EL (cell line): ENCODE measurements around the gene CACNA2D3.

ENCODE experiments used
- DNase-seq: peaks from one replicate; pipeline ENCODE4 v3.0.0-alpha.2; 2016

The CACNA2D3 gene

DNA sequence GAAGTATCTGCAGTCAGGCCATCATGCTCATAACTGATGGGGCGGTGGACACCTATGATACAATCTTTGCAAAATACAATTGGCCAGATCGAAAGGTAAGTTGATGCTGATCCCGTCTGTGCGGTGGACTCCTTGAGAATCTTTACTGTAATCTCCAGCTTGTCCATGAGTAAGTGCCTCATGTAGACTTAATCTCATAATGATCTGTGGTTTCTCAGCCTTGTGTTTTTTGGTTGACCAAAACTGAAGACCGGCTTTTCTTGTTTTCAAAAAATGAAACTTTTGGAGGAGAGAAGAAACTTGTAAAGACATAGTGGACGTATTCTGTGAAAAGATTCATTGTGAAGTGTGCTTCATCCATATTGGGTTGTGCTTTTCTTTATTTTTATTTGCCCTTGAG is 519.8 kb downstream of the CACNA2D3 start:
- no peak for DNase-seq

DNA sequence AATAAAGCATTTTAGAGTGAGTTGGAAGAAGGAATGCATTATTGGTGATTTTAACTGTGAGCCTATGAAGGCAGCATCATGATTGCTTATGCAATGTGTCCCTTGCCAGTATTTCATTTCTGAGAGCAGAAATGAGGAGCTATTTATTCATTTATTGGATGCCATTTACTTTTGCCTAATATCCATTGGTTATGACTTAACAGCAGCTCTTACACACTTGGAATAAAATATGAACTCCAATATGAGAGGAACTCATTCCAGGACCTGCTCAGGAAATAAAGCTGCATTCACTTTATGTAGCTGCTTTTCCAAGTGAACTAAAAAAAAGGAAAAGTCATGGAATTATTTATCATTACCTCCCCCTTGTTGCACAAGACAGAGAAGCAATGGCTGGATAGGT is 525.4 kb downstream of the CACNA2D3 start:
- DNase-seq = no peak

DNA sequence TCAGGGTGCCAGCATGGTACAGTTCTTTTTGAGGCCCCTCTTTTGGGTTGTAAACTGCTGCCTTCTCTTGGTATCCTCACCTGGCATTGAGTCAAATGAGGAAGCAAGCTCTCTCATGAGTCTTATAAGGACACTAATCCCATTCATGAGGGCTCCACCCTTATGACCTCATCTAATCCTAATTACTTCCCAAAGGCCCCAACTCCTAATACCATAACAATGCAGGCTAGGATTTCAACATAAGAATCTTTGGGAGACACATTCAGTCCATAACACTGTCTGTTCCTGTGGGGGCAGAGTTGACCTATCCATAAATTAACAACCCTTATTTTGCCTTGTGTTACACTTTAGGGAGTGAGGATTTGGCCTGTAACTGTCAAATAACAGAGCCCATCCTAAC is 527.2 kb downstream of the CACNA2D3 start:
- DNase-seq = no peak

- no peak for DNase-seq
Observed at GRCh38 chr3:54653456-54654195, 531.3 kb downstream of the CACNA2D3 start.

DNA sequence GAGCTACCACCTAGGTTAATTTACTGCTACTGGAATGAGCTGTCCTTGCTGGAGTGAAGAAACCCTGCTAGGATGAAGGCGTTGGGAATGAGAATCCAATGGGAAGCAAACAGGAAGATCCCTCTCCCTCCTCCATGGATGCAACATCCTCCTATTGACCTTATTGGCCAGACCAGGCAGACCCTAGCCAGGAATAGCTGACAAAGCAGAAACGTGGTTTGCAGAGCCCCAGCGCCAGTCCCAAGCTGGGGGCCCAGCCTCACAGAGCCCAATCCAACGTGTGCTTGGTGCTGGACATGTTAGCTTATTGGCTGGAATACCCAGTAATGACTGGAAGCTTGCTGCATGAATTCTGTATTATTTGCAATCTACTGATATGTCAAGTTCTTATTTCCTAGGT is 532.4 kb downstream of the CACNA2D3 start:
- no peak for DNase-seq

DNA sequence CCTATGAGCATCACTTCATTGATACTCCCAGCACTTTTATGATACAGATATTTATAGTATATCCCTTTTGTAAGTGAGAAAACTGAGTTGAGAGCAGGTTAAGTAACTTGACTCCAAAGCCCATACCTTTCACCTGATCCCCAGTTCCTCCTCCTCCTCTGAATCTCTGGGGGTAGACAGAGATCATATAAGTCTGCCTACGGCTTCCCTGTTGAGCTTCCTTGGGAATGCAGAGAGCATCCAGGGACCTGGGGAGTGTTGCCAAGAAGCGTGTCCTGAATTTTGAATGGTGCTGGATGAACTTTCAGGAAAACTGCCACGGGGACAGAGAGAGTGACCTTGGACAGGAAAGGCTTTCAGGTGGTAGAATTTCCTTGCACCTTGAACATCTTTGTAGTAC is 537.0 kb downstream of the CACNA2D3 start:
- no peak for DNase-seq

GRCh38 chr3:54660714-54661132 is 538.4 kb downstream of the CACNA2D3 start:
- DNase-seq = no peak

- no peak for DNase-seq
Observed at GRCh38 chr3:54661151-54661550, 538.8 kb downstream of the CACNA2D3 start.

GRCh38 chr3:54663501-54664011 is 541.2 kb downstream of the CACNA2D3 start:
- no peak for DNase-seq

GRCh38 chr3:54665016-54665600 is 542.8 kb downstream of the CACNA2D3 start:
- DNase-seq = no peak

DNA sequence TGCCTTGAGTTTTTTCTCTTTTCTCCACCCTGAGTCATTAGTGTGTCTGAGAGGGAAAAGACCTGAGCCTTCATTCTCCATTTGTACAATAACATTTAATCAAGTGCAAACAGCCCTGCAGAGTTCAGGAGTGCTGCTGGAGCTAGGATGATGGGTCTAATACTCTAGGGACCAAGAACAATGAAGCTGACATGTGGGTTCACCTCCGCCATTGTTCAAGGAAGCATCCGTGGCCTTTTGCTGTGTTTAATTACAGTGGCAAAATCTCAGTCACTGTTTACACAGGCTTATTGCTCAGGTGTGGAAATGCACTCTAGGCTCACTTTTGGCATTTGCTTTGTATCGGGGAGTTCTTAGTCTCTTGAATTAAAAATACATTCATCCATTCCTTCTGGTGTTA is 545.9 kb downstream of the CACNA2D3 start:
- DNase-seq = no peak

DNA sequence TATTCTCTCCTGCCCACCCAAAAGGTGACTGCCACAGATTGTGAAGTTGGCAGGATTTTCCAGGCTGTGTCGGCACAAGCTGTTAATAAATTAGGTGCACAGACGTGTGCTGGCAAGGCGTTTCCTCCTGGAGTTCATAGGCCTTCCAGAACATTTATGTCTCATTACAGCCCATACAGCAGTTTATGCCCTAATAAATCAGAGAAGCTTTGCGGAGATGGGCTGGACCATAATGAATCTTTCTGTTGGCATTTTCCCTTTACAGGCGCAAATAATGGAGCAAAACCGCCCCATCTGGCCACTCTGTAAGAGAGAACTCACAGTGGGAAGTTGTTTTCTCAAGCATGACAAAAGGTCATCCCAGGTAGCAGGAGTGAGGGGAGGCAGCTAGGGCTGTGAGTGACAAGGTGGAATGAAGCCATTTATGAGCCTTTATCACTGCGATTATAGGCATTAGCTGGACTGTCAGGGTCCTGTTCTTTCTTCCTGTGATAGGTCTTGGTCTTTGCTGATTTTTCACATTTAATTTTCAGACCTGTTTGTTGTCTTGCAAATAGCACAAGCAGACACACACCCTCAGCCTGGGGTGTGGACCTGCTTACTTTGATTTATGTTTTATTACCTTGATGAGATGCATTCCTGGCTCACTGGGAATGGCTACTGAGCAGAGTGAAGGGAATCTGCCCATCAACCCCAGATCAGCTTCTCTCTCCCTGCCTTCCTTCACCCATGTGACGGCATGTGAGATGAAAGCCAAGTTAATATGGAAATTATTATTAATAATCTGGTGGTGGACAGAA is 548.0 kb downstream of the CACNA2D3 start:
- no peak for DNase-seq

DNA sequence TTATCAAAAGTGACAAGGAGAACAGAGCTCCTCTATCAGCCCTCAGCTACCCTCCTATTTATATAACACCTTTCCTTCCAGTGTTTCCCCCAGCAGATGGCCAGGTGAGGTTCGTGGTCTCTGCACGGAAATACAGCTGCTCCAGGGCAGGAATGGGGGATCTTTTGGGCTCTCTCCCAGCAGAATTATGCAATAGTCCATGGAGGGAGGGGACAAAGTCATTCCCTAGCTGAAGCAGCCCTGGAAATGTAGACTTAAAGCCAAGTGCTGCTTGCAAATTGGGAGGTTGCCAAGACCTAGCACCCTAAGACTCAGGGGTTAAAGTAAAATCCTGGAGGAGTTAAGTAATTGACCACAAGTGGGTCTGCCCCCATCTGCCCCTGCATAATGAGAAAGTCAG is 549.2 kb downstream of the CACNA2D3 start:
- DNase-seq = no peak

- no peak for DNase-seq
Observed at GRCh38 chr3:54676087-54676486, 553.7 kb downstream of the CACNA2D3 start.

GRCh38 chr3:54681706-54682105 is 559.4 kb downstream of the CACNA2D3 start:
- DNase-seq = no peak

DNA sequence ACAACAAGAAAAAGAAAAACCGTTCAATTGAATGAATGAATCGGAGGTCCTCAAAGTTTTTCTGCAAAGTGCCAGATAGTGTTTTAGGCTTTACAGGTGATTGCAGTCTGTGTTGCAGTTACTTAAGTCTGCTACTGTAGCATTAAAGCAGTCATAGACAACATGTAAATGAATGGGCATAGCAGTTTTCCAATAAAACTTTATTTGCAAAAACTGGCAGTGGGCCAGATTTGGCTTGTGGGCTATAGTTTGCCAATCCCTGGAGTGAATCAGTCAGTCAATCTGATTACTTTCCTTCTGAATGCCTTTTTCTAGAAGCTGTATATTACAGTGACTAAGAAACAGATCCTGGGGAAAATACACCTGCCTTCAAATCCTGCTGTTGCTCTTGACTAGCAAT is 562.9 kb downstream of the CACNA2D3 start:
- no peak for DNase-seq

DNA sequence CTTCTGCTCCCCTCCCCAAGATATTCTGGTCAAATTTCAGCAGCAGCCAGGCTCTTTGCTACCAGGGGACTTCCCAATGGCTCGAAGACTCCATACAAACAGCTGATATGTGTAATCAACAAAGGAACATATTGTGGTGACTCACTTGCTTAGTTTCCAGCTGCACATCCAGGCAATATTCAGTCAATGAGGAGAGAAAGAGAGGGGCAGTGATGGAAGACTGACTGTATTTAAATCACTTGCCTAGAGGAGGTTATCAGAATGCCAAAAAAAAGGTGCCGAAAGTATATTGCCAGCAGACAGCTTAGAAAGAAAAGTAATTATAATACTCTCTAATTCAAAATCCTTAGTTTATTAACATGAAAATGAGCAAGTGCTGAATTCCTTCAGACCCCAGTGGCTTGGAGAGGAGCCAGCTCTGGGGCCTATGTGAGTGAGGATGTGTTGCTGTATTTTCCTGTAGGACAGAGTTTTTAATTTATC is 569.0 kb downstream of the CACNA2D3 start:
- peak; percentile 5 for DNase-seq

DNA sequence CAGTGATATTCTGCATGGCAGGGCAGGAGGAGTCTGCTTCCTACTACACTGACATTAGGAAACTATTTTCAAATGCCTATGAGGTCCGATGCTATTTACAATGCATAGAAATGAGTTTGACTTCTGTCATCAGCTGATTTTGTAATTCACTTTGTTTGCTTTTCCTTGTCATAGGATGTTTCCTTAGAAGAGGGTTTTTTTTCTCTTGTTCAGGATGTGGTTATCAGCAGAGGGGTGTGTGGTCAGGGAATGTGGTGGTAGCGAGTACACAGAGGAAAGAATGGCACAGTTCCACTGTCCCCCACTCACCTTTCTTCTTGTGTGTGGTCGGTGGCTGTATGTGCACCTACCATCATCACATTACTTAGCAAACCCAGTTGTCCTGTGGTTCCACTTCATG is 574.0 kb downstream of the CACNA2D3 start:
- DNase-seq = no peak

GRCh38 chr3:54698054-54698453 is 575.7 kb downstream of the CACNA2D3 start:
- DNase-seq = no peak

- no peak for DNase-seq
Observed at GRCh38 chr3:54703923-54704322, 581.6 kb downstream of the CACNA2D3 start.

GRCh38 chr3:54705730-54706129 is 583.4 kb downstream of the CACNA2D3 start:
- DNase-seq = no peak

DNA sequence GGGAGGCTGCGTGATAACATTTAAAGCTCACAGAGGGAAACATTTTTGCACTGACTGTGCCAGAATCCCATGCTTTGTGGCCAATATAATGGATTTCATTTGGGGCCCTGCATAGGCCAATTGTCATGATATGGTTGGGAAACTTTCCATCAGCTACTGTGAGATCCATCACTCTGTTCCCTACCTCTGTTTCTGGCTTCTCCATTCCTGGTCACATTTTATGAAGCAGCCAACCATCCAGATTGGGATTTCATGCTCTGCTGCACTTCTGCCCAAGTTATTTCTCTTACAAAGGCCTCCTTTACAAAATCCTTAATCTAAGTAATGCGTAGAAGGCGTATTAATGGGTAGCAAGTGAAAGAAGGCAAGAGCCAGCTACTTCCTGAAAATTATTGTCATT is 584.4 kb downstream of the CACNA2D3 start:
- DNase-seq = no peak

GRCh38 chr3:54709785-54710184 is 587.4 kb downstream of the CACNA2D3 start:
- no peak for DNase-seq

DNA sequence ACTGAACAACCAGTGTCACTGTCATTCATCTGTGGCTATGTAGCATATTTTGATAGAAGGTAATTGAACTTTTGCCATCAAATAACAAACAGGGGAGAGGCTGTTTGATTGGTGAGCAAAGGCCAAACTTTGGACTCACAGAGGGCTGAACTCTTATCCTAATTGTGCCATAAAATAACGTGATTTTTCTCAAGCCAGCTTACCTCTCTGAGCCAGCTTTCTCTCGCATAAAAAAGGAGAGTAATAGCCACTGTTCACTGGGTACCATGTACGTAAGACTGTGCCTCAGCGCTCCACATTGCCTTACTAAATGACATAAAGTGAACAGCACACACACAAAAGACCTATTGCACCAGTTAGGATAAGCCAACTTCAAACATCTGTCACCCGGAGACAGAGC is 588.6 kb downstream of the CACNA2D3 start:
- no peak for DNase-seq
